ENCODE data around the gene CDON.

The CDON gene

DNA sequence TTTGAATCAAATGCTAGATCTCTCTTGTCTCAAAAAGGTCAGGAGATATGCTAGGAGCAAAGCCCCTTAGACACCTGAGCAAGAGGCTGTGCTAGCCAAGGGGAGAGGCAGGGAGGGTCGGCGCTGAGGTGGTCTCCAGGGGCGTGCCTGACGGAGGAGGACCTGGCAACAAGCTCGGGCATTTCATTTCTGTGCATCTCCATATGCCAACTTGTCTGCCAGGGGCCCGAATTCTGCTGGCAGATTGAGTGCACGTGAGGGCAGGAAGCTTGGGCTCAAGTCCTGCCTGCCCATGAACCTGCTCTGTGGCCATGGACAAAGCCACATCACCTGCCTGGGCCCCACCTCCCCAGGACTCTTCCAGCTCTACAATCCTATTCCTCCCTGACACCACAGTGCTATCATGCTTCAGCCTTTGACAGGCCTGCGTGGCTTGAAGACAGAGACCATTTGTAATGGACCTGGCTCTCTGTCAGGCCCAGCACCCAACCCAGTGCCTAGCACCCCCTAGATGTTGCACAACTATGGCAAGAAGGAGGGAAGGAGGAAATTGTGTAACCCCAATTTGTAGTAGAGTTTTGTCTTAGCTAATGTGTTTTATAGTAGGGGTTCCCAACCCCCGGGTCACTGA, 133.1 kb downstream of the CDON start:
- DNase-seq (ENCODE audit: low read depth), result no peak
- no peak overlapping the region for H3K4me3 ChIP-seq (ENCODE audit: low read depth, low read length)
- TF ChIP-seq, protein P1, sequence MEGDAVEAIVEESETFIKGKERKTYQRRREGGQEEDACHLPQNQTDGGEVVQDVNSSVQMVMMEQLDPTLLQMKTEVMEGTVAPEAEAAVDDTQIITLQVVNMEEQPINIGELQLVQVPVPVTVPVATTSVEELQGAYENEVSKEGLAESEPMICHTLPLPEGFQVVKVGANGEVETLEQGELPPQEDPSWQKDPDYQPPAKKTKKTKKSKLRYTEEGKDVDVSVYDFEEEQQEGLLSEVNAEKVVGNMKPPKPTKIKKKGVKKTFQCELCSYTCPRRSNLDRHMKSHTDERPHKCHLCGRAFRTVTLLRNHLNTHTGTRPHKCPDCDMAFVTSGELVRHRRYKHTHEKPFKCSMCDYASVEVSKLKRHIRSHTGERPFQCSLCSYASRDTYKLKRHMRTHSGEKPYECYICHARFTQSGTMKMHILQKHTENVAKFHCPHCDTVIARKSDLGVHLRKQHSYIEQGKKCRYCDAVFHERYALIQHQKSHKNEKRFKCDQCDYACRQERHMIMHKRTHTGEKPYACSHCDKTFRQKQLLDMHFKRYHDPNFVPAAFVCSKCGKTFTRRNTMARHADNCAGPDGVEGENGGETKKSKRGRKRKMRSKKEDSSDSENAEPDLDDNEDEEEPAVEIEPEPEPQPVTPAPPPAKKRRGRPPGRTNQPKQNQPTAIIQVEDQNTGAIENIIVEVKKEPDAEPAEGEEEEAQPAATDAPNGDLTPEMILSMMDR (IDR thresholded peaks at IDR 0.05; ENCODE audit: control insufficient read depth, extremely low read depth, insufficient read depth), result no peak

DNA sequence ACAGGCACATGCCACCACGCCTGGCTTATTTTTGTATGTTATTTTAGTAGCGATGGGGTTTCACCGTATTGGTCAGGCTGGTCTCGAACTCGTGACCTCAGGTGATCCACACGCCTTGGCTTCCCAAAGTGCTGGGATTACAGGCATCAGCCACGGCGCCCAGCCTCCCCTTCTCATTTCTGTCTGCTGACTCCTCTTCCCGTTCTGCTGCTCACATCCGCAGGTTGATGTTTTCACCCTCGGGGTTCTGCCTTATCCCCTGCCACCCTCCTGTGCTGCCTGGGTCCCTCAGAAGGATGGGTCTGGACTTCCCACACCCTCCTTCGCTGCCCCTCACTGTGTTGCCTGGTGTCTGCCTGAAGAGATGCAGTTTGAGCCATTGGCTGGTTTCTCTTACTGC, 136.0 kb downstream of the CDON start:
- TF ChIP-seq, protein P1 (IDR thresholded peaks at IDR 0.05; ENCODE audit: control insufficient read depth, extremely low read depth, insufficient read depth), result no peak
- DNase-seq (ENCODE audit: low read depth), result no peak
- no peak overlapping the region for H3K4me3 ChIP-seq (ENCODE audit: low read depth, low read length)

- no peak for DNase-seq (ENCODE audit: low read depth)
- no peak overlapping the region for H3K4me3 ChIP-seq (ENCODE audit: low read depth, low read length)
- TF ChIP-seq, protein P1 (IDR thresholded peaks at IDR 0.05; ENCODE audit: control insufficient read depth, extremely low read depth, insufficient read depth), result no peak
These were observed 136.9 kb downstream of the CDON start for GRCh38 chr11:125925804-125926203.

DNA sequence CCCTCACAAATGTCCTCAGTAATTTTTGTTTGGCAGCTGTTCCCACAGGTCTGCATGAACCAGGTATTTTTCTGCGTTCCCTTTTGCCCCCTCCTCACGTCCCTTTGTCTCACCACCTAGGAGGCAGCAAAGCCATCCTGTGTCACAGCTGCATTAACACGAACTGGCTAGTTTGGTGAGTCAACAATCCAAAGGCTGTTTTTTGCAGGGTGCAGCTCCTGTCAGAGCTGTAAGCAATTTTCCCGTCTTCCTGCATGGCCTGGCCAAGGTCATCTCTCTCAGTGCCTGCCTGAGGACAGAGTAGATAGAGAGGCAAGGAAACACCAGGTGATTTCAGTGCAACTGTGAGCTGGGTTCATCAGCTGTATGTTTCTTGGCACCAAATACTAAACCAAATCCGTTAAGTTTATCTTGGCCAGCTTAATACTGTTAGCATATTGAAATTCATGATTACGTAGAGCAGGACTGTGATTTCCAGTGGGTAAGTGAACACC, 137.4 kb downstream of the CDON start:
- peak; percentile 46 for DNase-seq (ENCODE audit: low read depth)
- no peak overlapping the region for H3K4me3 ChIP-seq (ENCODE audit: low read depth, low read length)
- TF ChIP-seq, protein P1 (IDR thresholded peaks at IDR 0.05; ENCODE audit: control insufficient read depth, extremely low read depth, insufficient read depth), result 0 out of 2 replicates have a peak, but pooled peaks have one; percentile 3

GRCh38 chr11:125924384-125925007, 138.2 kb downstream of the CDON start:
- H3K4me3 ChIP-seq (ENCODE audit: low read depth, low read length), result no peak overlapping the region
- DNase-seq (ENCODE audit: low read depth), result no peak
- TF ChIP-seq, protein P1 (IDR thresholded peaks at IDR 0.05; ENCODE audit: control insufficient read depth, extremely low read depth, insufficient read depth), result no peak

- no peak for DNase-seq (ENCODE audit: low read depth)
- TF ChIP-seq, protein P1 (IDR thresholded peaks at IDR 0.05; ENCODE audit: control insufficient read depth, extremely low read depth, insufficient read depth), result no peak
- no peak overlapping the region for H3K4me3 ChIP-seq (ENCODE audit: low read depth, low read length)
These were observed 139.0 kb downstream of the CDON start for GRCh38 chr11:125923633-125924032.

Measured in LNCaP clone FGC (cell line).